Measurements from ENCODE around the gene SORCS1.

SORCS1 gene

DNA sequence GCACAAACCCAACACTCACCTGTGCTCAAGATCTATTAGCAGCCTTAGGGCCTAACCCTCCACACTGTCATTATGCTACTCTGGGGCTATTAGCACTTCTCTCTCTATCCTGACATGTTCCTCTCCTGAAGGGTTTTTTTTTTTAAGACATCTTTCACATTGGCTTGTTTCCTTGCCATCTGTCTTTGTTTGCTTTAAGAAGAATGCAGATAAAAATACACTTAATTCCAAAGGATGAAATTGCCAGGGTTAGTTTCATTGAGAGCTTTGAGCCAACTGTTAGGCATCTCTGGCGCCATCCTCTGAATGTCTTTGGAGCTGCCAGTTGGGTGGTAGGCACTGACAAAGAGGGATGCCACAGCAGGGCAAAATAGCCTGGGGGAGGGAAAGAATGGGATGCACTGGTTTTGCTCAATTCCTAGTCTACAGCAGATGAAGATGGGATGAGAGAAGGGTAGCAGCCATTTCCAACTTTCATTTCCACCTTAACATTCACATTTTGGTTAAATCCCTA is 399.2 kb downstream of the SORCS1 start:
- TF ChIP-seq, protein P1, sequence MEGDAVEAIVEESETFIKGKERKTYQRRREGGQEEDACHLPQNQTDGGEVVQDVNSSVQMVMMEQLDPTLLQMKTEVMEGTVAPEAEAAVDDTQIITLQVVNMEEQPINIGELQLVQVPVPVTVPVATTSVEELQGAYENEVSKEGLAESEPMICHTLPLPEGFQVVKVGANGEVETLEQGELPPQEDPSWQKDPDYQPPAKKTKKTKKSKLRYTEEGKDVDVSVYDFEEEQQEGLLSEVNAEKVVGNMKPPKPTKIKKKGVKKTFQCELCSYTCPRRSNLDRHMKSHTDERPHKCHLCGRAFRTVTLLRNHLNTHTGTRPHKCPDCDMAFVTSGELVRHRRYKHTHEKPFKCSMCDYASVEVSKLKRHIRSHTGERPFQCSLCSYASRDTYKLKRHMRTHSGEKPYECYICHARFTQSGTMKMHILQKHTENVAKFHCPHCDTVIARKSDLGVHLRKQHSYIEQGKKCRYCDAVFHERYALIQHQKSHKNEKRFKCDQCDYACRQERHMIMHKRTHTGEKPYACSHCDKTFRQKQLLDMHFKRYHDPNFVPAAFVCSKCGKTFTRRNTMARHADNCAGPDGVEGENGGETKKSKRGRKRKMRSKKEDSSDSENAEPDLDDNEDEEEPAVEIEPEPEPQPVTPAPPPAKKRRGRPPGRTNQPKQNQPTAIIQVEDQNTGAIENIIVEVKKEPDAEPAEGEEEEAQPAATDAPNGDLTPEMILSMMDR (IDR thresholded peaks at IDR 0.05; ENCODE audit: low read depth, low read length), result no peak
- no peak overlapping the region for H3K4me3 ChIP-seq (ENCODE audit: low read depth, low read length)

DNA sequence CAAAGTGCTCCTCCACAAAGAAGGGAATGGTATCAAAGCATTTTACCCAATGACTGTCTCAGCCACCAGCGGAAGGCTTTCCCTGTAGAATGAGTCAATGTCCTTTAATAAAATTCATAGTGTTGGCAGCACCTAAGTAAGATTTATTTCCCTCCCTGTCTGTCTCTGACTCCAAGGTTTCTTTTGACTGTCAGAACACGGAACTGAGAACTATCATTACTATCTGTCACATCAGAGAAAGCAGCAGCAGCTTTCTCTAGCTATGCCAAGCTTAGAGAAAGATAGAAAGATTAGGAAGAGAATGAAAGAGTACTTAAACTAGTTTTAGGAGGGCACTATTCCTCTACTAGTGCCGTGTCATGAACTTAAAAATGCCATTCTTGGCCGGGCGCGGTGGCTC is 400.1 kb downstream of the SORCS1 start:
- TF ChIP-seq, protein P1 (IDR thresholded peaks at IDR 0.05; ENCODE audit: low read depth, low read length), result no peak
- H3K4me3 ChIP-seq (ENCODE audit: low read depth, low read length), result no peak overlapping the region

DNA sequence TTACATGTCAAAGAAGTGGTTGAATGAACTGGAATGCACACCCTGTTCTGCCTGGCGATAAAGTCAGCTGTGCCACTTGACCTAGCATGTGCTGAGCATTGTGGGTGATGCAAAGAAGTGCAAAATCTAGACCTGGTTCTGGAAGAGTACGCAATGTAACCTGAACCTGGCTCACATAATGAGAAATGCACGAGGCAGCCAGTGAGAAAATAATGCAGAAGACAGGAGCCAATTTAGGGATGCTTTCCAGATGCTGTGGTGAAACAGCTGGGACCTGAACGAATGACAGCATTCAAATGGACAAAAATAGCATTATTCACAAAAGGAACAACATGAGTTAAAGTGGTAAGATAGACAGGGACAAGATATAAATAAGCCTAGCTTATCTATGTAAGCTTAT is 402.6 kb downstream of the SORCS1 start:
- TF ChIP-seq, protein P1 (IDR thresholded peaks at IDR 0.05; ENCODE audit: low read depth, low read length), result no peak

DNA sequence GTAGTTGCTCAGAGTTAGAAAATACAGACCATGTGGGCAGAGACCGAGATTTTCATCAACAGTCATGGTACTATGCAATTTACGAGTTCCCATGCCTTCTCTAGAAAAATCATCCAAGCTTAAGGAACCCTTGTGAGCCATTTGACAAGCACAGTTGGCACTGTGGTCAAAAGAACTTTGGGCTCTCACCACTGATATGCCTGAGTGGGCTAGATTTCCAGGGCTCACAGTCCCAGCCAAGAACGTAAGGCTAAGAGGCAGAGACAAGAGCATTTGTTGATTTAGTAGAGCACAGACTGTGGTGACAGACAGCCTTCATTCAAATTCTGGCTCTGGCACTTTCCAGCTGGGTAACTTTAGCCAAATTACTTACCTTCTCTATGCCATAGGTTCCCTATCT is 407.0 kb downstream of the SORCS1 start:
- TF ChIP-seq, protein P1 (IDR thresholded peaks at IDR 0.05; ENCODE audit: low read depth, low read length), result no peak
- H3K4me3 ChIP-seq (ENCODE audit: low read depth, low read length), result no peak overlapping the region

More for the DNA sequence above, 402.6 kb downstream of the SORCS1 start:
- H3K4me3 ChIP-seq (ENCODE audit: low read depth, low read length), result no peak overlapping the region

DNA sequence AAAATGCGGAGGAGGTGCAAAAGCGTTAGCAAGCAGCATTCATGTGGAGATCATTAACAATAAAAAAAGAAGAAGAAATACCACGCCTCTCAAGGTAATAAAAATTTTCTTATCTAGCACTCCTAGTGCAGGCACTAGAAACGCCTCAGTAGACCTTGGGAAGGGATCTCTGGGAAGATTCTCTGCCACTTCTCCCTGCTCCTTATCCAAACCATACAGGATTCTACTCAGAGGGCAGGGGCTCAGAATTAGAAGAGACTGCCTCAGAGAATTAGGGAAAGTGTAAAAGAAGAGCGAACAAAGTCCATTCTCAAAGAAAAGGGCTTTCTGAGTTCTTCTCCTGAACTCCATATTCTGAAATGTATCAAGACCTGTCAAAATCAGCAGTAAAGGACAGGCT is 413.4 kb downstream of the SORCS1 start:
- TF ChIP-seq, protein P1 (IDR thresholded peaks at IDR 0.05; ENCODE audit: low read depth, low read length), result no peak
- no peak overlapping the region for H3K4me3 ChIP-seq (ENCODE audit: low read depth, low read length)

DNA sequence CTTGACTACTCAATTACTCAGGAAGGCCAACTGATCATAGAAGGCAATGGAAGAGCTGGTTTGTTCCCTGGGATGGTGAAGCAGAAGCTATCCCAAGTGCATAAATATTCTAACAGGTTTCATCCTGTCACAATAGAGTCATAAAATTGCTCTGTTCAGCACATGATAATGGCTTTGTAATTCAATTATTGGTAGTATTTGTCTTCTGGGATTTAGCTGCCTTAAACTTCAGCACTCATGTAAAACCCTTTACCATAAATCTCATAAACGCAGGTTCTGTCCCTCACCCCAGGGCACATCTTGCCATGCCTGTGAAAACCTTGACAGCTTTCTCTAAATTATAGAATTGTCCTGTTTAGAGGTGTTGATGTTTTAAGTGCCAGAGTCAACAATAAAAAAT is 417.6 kb downstream of the SORCS1 start:
- no peak overlapping the region for H3K4me3 ChIP-seq (ENCODE audit: low read depth, low read length)
- TF ChIP-seq, protein P1 (IDR thresholded peaks at IDR 0.05; ENCODE audit: low read depth, low read length), result no peak

DNA sequence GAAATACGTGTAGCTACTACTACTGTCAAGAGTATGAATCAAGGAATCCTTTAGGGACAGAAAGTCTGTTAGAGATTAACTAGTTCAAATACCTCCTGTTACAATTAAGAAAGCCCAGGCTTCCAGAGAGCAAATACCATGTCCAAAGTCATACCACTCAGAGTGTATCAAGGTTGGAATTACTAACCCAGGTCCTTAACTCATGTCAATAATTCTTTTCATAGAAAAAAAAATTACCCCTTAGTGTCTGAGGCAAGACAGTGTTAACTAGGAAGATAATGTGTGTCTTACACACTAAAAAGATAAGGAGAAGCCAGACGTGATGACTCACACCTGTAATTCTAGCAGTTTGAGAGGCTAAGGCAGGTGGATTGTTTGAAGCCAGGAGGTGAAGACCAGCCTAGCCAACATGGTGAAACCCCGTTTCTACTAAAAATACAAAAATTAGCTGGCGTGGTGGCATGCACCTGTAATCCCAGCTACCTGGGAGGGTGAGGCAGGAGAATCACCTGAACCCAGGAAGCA is 423.4 kb downstream of the SORCS1 start:
- TF ChIP-seq, protein P1 (IDR thresholded peaks at IDR 0.05; ENCODE audit: low read depth, low read length), result no peak
- H3K4me3 ChIP-seq (ENCODE audit: low read depth, low read length), result no peak overlapping the region

Data from WI38 (cell line).